Stimulated activated naive CD4-positive, alpha-beta T cell (primary cell): Measurements from ENCODE around the gene MAP1B.

Experiments used
- DNase-seq, 6 experiments: peaks; one replicate each; lab custom pipeline; 2025; lab: John Stamatoyannopoulos, UW

The MAP1B gene

GRCh38 chr5:72251386-72251785, 144.1 kb downstream of the MAP1B start:
- DNase-seq: no peak

DNA sequence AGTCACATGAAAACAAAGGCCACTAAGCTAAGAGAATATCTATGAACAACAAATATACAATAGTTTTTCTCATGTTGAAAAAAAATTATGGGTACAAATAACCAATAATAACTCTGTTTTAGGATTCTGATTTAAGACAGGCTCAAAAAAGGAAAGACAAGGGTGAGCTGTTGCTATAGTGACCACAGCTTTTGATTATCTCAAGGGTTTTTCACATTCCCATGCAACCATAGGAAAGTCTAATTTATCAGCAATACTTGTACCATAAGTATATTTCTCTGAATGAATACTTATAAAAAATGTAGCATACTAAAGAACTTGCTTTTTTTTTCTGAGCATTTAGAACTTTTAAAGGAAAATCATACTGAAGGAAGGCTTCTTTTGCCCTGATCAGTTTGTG, 144.7 kb downstream of the MAP1B start:
- DNase-seq: no peak

DNA sequence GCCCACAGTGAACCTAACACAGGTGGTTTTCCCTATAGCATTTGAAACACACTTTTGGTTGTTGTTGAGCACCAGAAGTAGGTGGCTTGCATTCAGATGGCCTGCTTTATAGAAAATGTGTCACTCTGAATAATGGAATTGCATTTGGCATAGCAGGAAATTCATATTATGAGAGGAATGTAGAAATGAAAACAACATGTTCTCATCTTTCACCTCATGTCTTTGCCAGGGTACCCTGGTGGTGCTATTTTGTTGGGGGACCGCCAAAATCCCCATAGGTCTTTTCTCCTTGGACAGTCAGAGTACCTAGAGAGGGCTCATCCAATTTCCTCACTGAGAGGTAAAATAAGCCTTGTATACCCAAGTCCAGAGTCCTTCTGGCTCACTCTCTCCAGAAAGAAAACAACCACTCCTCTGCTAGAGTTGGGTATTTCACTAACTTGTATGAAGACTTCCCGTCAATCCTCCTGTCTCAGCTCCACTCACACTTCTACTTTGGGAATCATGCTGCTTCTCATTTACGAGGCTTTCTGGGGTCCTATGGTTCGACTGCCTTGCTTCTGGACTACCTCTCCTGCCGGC, 145.4 kb downstream of the MAP1B start:
- no peak for DNase-seq

DNA sequence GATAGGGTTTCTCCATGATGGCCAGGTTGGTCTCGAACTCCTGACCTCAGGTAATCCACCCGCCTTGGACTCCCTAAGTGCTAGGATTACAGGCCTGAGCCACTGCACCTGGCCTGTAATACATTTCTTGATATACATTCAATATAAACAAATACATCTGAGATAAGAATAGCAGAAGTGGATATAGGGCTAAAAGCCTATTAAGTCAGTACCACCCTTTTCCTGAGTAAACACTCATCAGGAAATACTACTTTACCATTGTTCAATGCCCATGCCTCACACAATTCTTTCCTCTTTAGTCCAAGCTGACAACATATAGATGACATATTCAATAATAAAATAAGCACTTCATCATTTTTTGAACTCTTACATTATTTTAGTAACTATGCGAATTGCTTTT, 148.0 kb downstream of the MAP1B start:
- no peak for DNase-seq

GRCh38 chr5:72255670-72256069, 148.4 kb downstream of the MAP1B start:
- no peak for DNase-seq

- DNase-seq: no peak
Observed at GRCh38 chr5:72256536-72256935, 149.3 kb downstream of the MAP1B start.
